H9 (cell line): Measurements from ENCODE around the gene NEGR1. TPM values are rescaled to one million over a fixed set of nuclear protein-coding genes. Genes with fewer than 3 reads are reported as not detected.

Source experiments
- DNase-seq: peaks from one replicate; pipeline ENCODE4 v3.0.0-alpha.2; 2017
- H2AFZ ChIP-seq: one replicate; pipeline ENCODE4 v1.6.1; 2013; ENCODE audit warnings: mild to moderate bottlenecking, low read length, control low read depth, moderate library complexity
- H2AK5ac ChIP-seq: 2 replicates; pipeline ENCODE4 v1.6.1; 2013; ENCODE audit warnings: low read length, control low read depth, mixed read lengths; ENCODE audit not compliant: insufficient read length
- H2BK120ac ChIP-seq: one replicate; pipeline ENCODE4 v1.6.1; 2013; ENCODE audit warnings: low read depth, mild to moderate bottlenecking, low read length, control low read depth, inconsistent platforms; ENCODE audit not compliant: poor library complexity, severe bottlenecking
- H2BK12ac ChIP-seq: 2 replicates; pipeline ENCODE4 v1.6.1; 2013; ENCODE audit warnings: low read length, control low read depth, mixed read lengths, low read depth; ENCODE audit not compliant: insufficient read length
- H2BK15ac ChIP-seq: 2 replicates; pipeline ENCODE4 v1.6.1; 2013; ENCODE audit warnings: low read depth, low read length, control low read depth
- H2BK20ac ChIP-seq: one replicate; pipeline ENCODE4 v1.6.1; 2013; ENCODE audit warnings: low read depth, mild to moderate bottlenecking, low read length, control low read depth, inconsistent platforms; ENCODE audit not compliant: poor library complexity, severe bottlenecking
- H2BK5ac ChIP-seq: 2 replicates; pipeline ENCODE4 v1.6.1; 2013; ENCODE audit warnings: low read length, control low read depth, mixed read lengths; ENCODE audit not compliant: insufficient read length
- H3K14ac ChIP-seq: 2 replicates; pipeline ENCODE4 v1.6.1; 2013; ENCODE audit warnings: low read length, control low read depth; ENCODE audit not compliant: insufficient read depth
- H3K18ac ChIP-seq: 2 replicates; pipeline ENCODE4 v1.6.1; 2013; ENCODE audit warnings: low read depth, mild to moderate bottlenecking, mixed read lengths, low read length, control low read depth; ENCODE audit not compliant: insufficient read length
- H3K23ac ChIP-seq: 2 replicates; pipeline ENCODE4 v1.6.1; 2013; ENCODE audit warnings: low read length, control low read depth, mixed read lengths, low read depth; ENCODE audit not compliant: insufficient read length
- H3K23me2 ChIP-seq: 2 replicates; pipeline ENCODE4 v1.6.1; 2013; ENCODE audit warnings: low read depth, mild to moderate bottlenecking, mixed read lengths, low read length, control low read depth; ENCODE audit not compliant: insufficient read length, poor library complexity, severe bottlenecking
- H3K27ac ChIP-seq: 2 replicates; pipeline ENCODE4 v1.5.1; 2013; ENCODE audit warnings: low read length, control low read depth, mixed read lengths, low read depth; ENCODE audit not compliant: insufficient read length
- H3K27me3 ChIP-seq: 2 replicates; pipeline ENCODE4 v1.6.1; 2013; ENCODE audit warnings: low read length, control low read depth, inconsistent platforms; ENCODE audit not compliant: insufficient read depth
- H3K4ac ChIP-seq: 2 replicates; pipeline ENCODE4 v1.6.1; 2013; ENCODE audit warnings: low read depth, mild to moderate bottlenecking, control low read depth, inconsistent platforms, low read length, moderate library complexity
- H3K4me1 ChIP-seq: 2 replicates; pipeline ENCODE4 v1.6.1; 2013; ENCODE audit warnings: low read length, control low read depth, inconsistent platforms; ENCODE audit not compliant: insufficient read depth
- H3K4me2 ChIP-seq: 2 replicates; pipeline ENCODE4 v1.6.1; 2013; ENCODE audit warnings: low read length, control low read depth, mixed read lengths; ENCODE audit not compliant: insufficient read length, insufficient read depth
- H3K56ac ChIP-seq: 2 replicates; pipeline ENCODE4 v1.6.1; 2013; ENCODE audit warnings: low read depth, mild to moderate bottlenecking, mixed read lengths, low read length, control low read depth; ENCODE audit not compliant: insufficient read length
- H3K79me1 ChIP-seq: 2 replicates; pipeline ENCODE4 v1.6.1; 2013; ENCODE audit warnings: low read depth, mild to moderate bottlenecking, moderate library complexity, low read length, control low read depth, inconsistent platforms; ENCODE audit not compliant: insufficient read depth, poor library complexity, severe bottlenecking
- H3K79me2 ChIP-seq: 2 replicates; pipeline ENCODE4 v1.6.1; 2013; ENCODE audit warnings: low read length, control low read depth, inconsistent platforms; ENCODE audit not compliant: insufficient read depth
- H3K9ac ChIP-seq: 2 replicates; pipeline ENCODE4 v1.6.1; 2013; ENCODE audit warnings: low read length, control low read depth, mixed read lengths; ENCODE audit not compliant: insufficient read length; ENCODE audit errors: extremely low read depth
- H3K9me3 ChIP-seq: one replicate; pipeline ENCODE4 v1.6.1; 2013; ENCODE audit warnings: low read depth, low read length, inconsistent platforms; ENCODE audit not compliant: control insufficient read depth
- H3T11ph ChIP-seq: one replicate; pipeline ENCODE4 v1.6.1; 2013; ENCODE audit warnings: mild to moderate bottlenecking, low read length, control low read depth, inconsistent platforms
- H4K20me1 ChIP-seq: one replicate; pipeline ENCODE4 v1.6.1; 2013; ENCODE audit not compliant: control insufficient read depth, insufficient read length, insufficient read depth
- H4K5ac ChIP-seq: 2 replicates; pipeline ENCODE4 v1.6.1; 2013; ENCODE audit warnings: low read depth, mild to moderate bottlenecking, mixed read lengths, low read length, control low read depth; ENCODE audit not compliant: insufficient read length
- H4K8ac ChIP-seq: replicated peaks from 2 replicates; pipeline ENCODE4 v1.6.1; 2013; ENCODE audit warnings: low read length, control low read depth, mixed read lengths, low read depth; ENCODE audit not compliant: insufficient read length
- H4K91ac ChIP-seq: 2 replicates; pipeline ENCODE4 v1.6.1; 2013; ENCODE audit warnings: low read depth, mild to moderate bottlenecking, moderate library complexity, mixed read lengths, low read length, control low read depth; ENCODE audit not compliant: insufficient read length
- H3K27ac Mint-ChIP-seq, 3 experiments: 2 replicates in 2 of 3; 3 replicates in 1 of 3; pipeline ENCODE4 v1.8.0; 2020 to 2021; ENCODE audit warnings: mixed read lengths in 3 of 3, mild to moderate bottlenecking in 1 of 3, moderate library complexity in 1 of 3
- H3K27me3 Mint-ChIP-seq: 2 replicates; pipeline ENCODE4 v1.8.0; 2021; ENCODE audit warnings: low read depth, mild to moderate bottlenecking, moderate library complexity, mixed read lengths
- H3K36me3 Mint-ChIP-seq, 3 experiments: 2 replicates in 2 of 3; 3 replicates in 1 of 3; pipeline ENCODE4 v1.8.0; 2020 to 2021; ENCODE audit warnings: low read depth in 3 of 3, mixed read lengths in 3 of 3; ENCODE audit not compliant: insufficient read depth in 1 of 3
- H3K4me1 Mint-ChIP-seq, 2 experiments: 2 replicates each; pipeline ENCODE4 v1.8.0; 2020; ENCODE audit warnings: mixed read lengths in 2 of 2
- H3K4me3 Mint-ChIP-seq, 2 experiments: 2 replicates in 1 of 2; 3 replicates in 1 of 2; pipeline ENCODE4 v1.8.0; 2020 to 2021; ENCODE audit warnings: mild to moderate bottlenecking in 2 of 2, mixed read lengths in 2 of 2, moderate library complexity in 1 of 2
- H3K9me3 Mint-ChIP-seq, 2 experiments: 2 replicates in 1 of 2; 3 replicates in 1 of 2; pipeline ENCODE4 v1.8.0; 2020; ENCODE audit warnings: mild to moderate bottlenecking in 2 of 2, mixed read lengths in 2 of 2, moderate library complexity in 1 of 2
- CTCF ChIP-seq: fragments of 200-600 bp; sonication (generic); conservative IDR thresholded peaks from 3 replicates; pipeline ENCODE4 v1.8.0; 2021; ENCODE audit warnings: antibody characterized with exemption, mild to moderate bottlenecking
- total RNA-seq: library from RNA; stranded (reverse); gene quantifications from 2 replicates; pipeline ENCODE4 v1.2.1, GENCODE V29; 2021

NEGR1 gene
- total RNA-seq, 1 experiment from 2014 or later, result 0.13 TPM

DNA sequence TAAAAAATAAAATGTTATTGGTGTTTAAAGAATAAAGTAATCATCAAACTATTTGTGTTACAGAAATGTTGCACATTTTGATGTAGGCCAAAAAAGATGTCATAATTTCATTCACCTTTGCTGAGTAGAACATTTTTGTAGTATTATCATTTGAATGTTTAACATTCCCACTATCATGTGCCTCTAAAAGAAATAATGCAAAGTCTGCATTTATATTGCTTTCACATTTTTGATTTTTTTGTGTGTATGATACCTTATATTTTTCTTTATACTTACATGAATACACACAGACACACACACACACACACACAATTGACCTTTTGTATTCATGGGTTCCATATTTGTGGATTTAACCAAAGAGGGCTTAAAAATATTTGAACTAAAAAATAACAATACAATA lies 657.3 kb downstream of the NEGR1 start:
- no peak overlapping the region for H3K14ac ChIP-seq
- H3K4me1 Mint-ChIP-seq, result no peaks in the 10 kb centered on the region
- no peak overlapping the region for H2BK120ac ChIP-seq

More for the DNA sequence above, 657.3 kb downstream of the NEGR1 start:
- Histone ChIP-seq H2AFZ (no peak overlapping the region), H2BK20ac (no peak overlapping the region), H2BK12ac (no peak overlapping the region), H3K4me2 (no peak overlapping the region), H3K27ac (no peak overlapping the region), H3K9me3 (no peaks in the 10 kb centered on the region), H4K20me1 (no peaks in the 10 kb centered on the region), H4K8ac (no peak overlapping the region), H3K56ac (no peak overlapping the region), H3K4me1 (no peaks in the 10 kb centered on the region), H3K27me3 (no peaks in the 10 kb centered on the region), H2BK15ac (no peak overlapping the region), H3K79me1 (no peaks in the 10 kb centered on the region), H3K23me2 (no peaks in the 10 kb centered on the region), H3T11ph (no peak overlapping the region), H3K18ac (no peak overlapping the region), H2BK5ac (no peak overlapping the region), H3K9ac (no peak overlapping the region), H2AK5ac (no peak overlapping the region), H4K5ac (no peak overlapping the region), H3K79me2 (no peaks in the 10 kb centered on the region), H4K91ac (no peak overlapping the region), H3K23ac (no peak overlapping the region), H3K4ac (no peak overlapping the region)
- no peak overlapping the region for H3K27ac Mint-ChIP-seq
- H3K4me3 Mint-ChIP-seq, result no peak overlapping the region
- no peak for TF ChIP-seq CTCF
- no peaks in the 10 kb centered on the region; the same call in 1 of the 2 replicates for H3K27me3 Mint-ChIP-seq
- DNase-seq, result no peak
- H3K36me3 Mint-ChIP-seq, result 0 out of 7 replicates have a peak, but pooled peaks cover 0 to 3% (median 0%) of the 10 kb centered on the region in 3 experiments
- peaks cover 0 to 4% of the 10 kb centered on the region in 2 experiments; a peak in 1 of 5 replicates for H3K9me3 Mint-ChIP-seq
